Right atrium auricular region (tissue), 2 donors: ENCODE measurements around the gene ZNF264. TPM values are rescaled to one million over a fixed set of nuclear protein-coding genes. Genes with fewer than 3 reads are reported as not detected.
A peak's percentile ranks its signal among the peaks of the same experiment; 100 is the strongest.
"Not testable (repeated sequence)": the region's sequence is repeated elsewhere in the genome, so short reads cannot be mapped to it uniquely, and the experiment has no call there.

Experiments used
- DNase-seq: peaks from one replicate; pipeline ENCODE4 v3.0.0-alpha.2; 2019; ENCODE audit warnings: low spot score
- H3K27ac ChIP-seq, 2 donors: fragments of 200-600 bp; sonication (generic); 1 replicate in 1 of 2; 2 replicates in 1 of 2; pipeline ENCODE4 v1.5.1; 2016 to 2019
- H3K27me3 ChIP-seq, 2 donors: fragments of 200-600 bp; sonication (generic); one replicate each; pipeline versions ENCODE4 v1.5.1 to v1.6.0; 2017 to 2019
- H3K36me3 ChIP-seq: fragments of 200-600 bp; sonication (generic); one replicate; pipeline ENCODE4 v1.5.1; 2016
- H3K4me1 ChIP-seq, 2 donors: fragments of 200-600 bp; sonication (generic); one replicate each; pipeline versions ENCODE4 v1.5.1 to v1.6.0; 2017 to 2019
- H3K4me3 ChIP-seq, 2 donors: fragments of 200-600 bp; sonication (generic); 1 replicate in 1 of 2; 2 replicates in 1 of 2; pipeline ENCODE4 v1.5.1; 2017 to 2019; ENCODE audit warnings: mild to moderate bottlenecking in 1 of 2, moderate library complexity in 1 of 2
- H3K9me3 ChIP-seq, 2 donors: fragments of 200-600 bp; sonication (generic); one replicate each; pipeline ENCODE4 v1.5.1; 2019
- CTCF ChIP-seq, 2 donors: fragments of 200-600 bp; sonication (generic); IDR thresholded peaks; one replicate each; pipeline ENCODE4 v1.5.1; 2019; ENCODE audit warnings: antibody characterized with exemption in 2 of 2
- total RNA-seq, 2 donors: library from RNA; depleted of rRNA; stranded (reverse); fragments of >200 nt; gene quantifications; one replicate each; pipeline ENCODE4 v1.1.0, GENCODE V29; 2016

ZNF264 gene
- total RNA-seq, 2 donors from 2014 or later = 11.5 to 23.2 TPM

- Histone ChIP-seq H3K9me3 (no peaks in the 10 kb centered on the region), H3K27me3 (no peaks in the 10 kb centered on the region), H3K4me1 (peaks cover 0 to 7% of the 10 kb centered on the region in 2 donors), H3K4me3 (no peak within 1 kb of the TSS), H3K27ac (no peak within 1 kb of the TSS), H3K36me3 (no peaks in the 10 kb centered on the region)
- TF ChIP-seq CTCF (IDR thresholded peaks at IDR 0.05) = no peak
- no peak for DNase-seq
Measured at GRCh38 chr19:57167385-57167784, 23.9 kb upstream of the ZNF264 start, which contains the start of gene DUXA. Gene DUXA, minus strand, starts transcription at chr19:57167485. Its CDS starts 42 bp downstream, at chr19:57167443.

- peaks cover 0 to 14% of the 10 kb centered on the region in 2 donors for H3K4me1 ChIP-seq
- H3K36me3 ChIP-seq = no peaks in the 10 kb centered on the region
- TF ChIP-seq CTCF (IDR thresholded peaks at IDR 0.05) = no peak
- H3K27ac ChIP-seq = peak overlapping the region; percentile 32 to 69
- no peaks in the 10 kb centered on the region for H3K27me3 ChIP-seq
- DNase-seq = peak; percentile 63
- no peaks in the 10 kb centered on the region for H3K9me3 ChIP-seq
- peak overlapping the region; percentile 47 to 50 for H3K4me3 ChIP-seq
Measured at GRCh38 chr19:57171551-57172081, 19.7 kb upstream of the ZNF264 start.

GRCh38 chr19:57190301-57190700 lies 999 bp upstream of the ZNF264 start:
- Histone ChIP-seq H3K4me3 (no peak overlapping the region), H3K9me3 (no peaks in the 10 kb centered on the region), H3K4me1 (peaks cover 0 to 24% of the 10 kb centered on the region in 2 donors), H3K27ac (no peak overlapping the region), H3K36me3 (peaks cover 17% of the 10 kb centered on the region), H3K27me3 (peaks cover 0 to 4% of the 10 kb centered on the region in 2 donors)
- no peak for TF ChIP-seq CTCF (IDR thresholded peaks at IDR 0.05)
- no peak for DNase-seq

- Histone ChIP-seq H3K27ac (peak overlapping the region; percentile 86 to 90), H3K36me3 (peaks cover 35% of the 10 kb centered on the region), H3K9me3 (no peaks in the 10 kb centered on the region), H3K27me3 (peaks cover 0 to 4% of the 10 kb centered on the region in 2 donors), H3K4me1 (peaks cover 0 to 24% of the 10 kb centered on the region in 2 donors), H3K4me3 (peak overlapping the region; percentile 93)
- no peak for TF ChIP-seq CTCF (IDR thresholded peaks at IDR 0.05)
- no peak for DNase-seq
Measured at GRCh38 chr19:57192077-57192420, 749 bp downstream of the ZNF264 start.

GRCh38 chr19:57192993-57193392 lies 1.7 kb downstream of the ZNF264 start:
- TF ChIP-seq CTCF (IDR thresholded peaks at IDR 0.05) = no peak
- no peak overlapping the region for H3K27ac ChIP-seq
- peak overlapping the region; percentile 93 for H3K4me3 ChIP-seq
- H3K4me1 ChIP-seq = peaks cover 0 to 24% of the 10 kb centered on the region in 2 donors
- no peak for DNase-seq
- no peaks in the 10 kb centered on the region for H3K9me3 ChIP-seq
- peaks cover 43% of the 10 kb centered on the region for H3K36me3 ChIP-seq
- H3K27me3 ChIP-seq = peaks cover 0 to 4% of the 10 kb centered on the region in 2 donors

GRCh38 chr19:57197874-57198273 lies 6.6 kb downstream of the ZNF264 start:
- H3K4me3 ChIP-seq, DNase-seq, H3K27ac ChIP-seq, H3K4me1 ChIP-seq, H3K9me3 ChIP-seq, H3K27me3 ChIP-seq: not testable (repeated sequence)
- peaks cover 62% of the 10 kb centered on the region for H3K36me3 ChIP-seq
